ENCODE measurements around the gene TBC1D2B.
"Not testable (repeated sequence)": the region's sequence is repeated elsewhere in the genome, so short reads cannot be mapped to it uniquely, and the experiment has no call there.

The TBC1D2B gene

DNA sequence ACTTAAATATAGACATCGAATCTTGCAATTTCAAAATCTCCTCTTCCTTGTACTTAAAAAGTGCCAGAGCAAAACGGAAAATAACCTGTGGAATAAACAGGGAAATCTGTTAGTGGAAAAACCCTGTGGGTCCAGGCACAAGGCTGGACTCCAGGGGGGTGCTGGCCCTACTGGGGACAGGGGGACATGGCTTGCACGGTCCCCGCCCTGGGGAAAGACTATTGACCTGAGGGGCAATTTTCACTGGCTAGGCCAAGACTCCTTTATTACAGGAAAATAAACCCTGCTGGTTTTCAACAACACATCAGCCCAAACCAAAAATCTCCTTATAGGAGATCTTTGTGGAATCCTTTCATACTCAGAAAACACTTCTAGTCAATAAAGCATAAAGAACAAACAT is 75.9 kb downstream of the TBC1D2B start:
- TF ChIP-seq CTCF (IDR thresholded peaks at IDR 0.05; ENCODE audit: low read depth, low read length): no peak
- DNase-seq (ENCODE audit: low read depth in 2 of 2): no peak
- no peak overlapping the region for H3K4me3 ChIP-seq (replicated peaks in 1 of 2; ENCODE audit: low read depth in 2 of 2, low read length in 2 of 2)

DNA sequence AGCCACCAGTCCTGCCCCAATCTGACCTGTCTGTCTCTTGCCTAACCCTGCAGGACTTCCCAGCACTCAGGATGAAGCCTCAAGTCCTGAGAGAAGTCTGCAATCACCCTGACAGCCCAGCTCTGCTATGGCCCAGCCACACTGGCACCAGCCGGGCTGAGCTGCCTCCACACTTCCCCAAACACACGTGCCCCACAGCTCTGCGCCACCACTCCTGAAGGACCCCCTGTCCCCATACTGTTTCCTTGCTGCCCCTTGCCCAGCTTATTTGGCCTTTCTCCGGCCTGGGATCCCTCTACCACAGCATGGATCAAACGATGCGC is 76.6 kb downstream of the TBC1D2B start:
- no peak for DNase-seq (ENCODE audit: low read depth in 2 of 2)
- no peak overlapping the region for H3K4me3 ChIP-seq (replicated peaks in 1 of 2; ENCODE audit: low read depth in 2 of 2, low read length in 2 of 2)
- no peak for TF ChIP-seq CTCF (IDR thresholded peaks at IDR 0.05; ENCODE audit: low read depth, low read length)

DNA sequence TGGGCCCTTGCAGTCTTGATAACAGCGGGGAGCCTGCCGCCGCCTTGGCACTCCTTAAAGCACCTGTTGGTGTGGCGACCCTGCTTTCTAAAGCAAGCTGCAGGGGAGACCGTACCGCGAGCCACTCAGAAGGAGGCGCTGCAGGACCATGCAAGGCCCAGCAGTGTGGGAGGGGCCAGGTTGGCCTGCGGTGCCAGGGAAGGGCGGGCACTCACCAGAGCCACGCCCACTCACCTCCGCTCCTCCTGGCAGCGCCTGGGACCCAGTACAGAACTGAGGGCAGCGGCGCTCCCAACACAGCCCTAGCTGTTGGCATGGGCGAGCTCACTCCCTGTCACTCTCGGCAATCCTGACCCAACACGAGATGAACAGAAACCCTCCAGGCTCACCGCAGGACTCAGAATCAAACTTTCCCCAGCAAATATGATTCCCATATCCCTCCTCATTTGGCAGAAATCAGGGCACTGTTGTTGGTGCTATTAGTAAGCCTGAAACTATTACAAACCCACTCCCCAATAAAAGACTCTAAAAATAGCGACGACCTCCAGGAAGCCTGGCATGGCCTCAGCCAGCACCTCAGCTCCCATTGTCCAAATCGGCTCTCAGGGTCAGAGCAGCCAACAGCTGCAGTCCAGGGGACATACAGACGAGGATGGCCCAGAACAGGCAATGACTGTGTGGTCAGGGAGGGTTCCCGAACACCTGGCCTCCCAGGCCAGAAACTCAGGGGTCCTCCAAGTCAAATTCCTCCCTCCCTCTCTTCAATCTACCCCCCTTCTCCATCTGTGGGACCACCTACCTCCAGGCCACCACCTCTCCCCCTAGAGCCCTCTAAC is 77.2 kb downstream of the TBC1D2B start:
- no peak overlapping the region for H3K4me3 ChIP-seq (replicated peaks in 1 of 2; ENCODE audit: low read depth in 2 of 2, low read length in 2 of 2)
- DNase-seq (ENCODE audit: low read depth in 2 of 2): peak; percentile 45 to 62
- TF ChIP-seq CTCF (IDR thresholded peaks at IDR 0.05; ENCODE audit: low read depth, low read length): peak; percentile 31

DNA sequence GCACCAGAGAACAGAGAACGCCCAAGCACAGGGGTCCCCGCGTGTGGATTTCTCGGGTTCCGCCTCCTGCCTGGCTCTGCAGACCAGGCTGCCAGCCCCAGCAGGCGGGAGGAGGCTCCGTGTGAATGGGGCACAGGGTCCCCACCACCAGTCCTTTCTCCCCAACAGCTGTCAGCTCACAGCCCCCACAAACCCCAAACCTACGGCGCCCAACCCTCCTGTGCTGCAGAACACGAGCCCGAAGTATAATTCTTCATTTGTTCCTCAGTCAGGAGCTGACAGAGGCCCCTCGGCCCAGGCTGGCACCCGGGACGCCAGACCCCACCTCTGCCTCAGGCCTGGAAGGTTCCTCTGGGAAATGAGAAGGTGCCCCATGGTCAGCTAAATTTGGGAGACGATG is 78.0 kb downstream of the TBC1D2B start:
- TF ChIP-seq CTCF (IDR thresholded peaks at IDR 0.05; ENCODE audit: low read depth, low read length): no peak
- DNase-seq (ENCODE audit: low read depth in 2 of 2): no peak
- no peak overlapping the region for H3K4me3 ChIP-seq (replicated peaks in 1 of 2; ENCODE audit: low read depth in 2 of 2, low read length in 2 of 2)

GRCh38 chr15:77998592-77998991 is 78.9 kb downstream of the TBC1D2B start:
- H3K4me3 ChIP-seq (replicated peaks in 1 of 2; ENCODE audit: low read depth in 2 of 2, low read length in 2 of 2): no peak overlapping the region
- no peak for DNase-seq (ENCODE audit: low read depth in 2 of 2)
- TF ChIP-seq CTCF (IDR thresholded peaks at IDR 0.05; ENCODE audit: low read depth, low read length): no peak

DNA sequence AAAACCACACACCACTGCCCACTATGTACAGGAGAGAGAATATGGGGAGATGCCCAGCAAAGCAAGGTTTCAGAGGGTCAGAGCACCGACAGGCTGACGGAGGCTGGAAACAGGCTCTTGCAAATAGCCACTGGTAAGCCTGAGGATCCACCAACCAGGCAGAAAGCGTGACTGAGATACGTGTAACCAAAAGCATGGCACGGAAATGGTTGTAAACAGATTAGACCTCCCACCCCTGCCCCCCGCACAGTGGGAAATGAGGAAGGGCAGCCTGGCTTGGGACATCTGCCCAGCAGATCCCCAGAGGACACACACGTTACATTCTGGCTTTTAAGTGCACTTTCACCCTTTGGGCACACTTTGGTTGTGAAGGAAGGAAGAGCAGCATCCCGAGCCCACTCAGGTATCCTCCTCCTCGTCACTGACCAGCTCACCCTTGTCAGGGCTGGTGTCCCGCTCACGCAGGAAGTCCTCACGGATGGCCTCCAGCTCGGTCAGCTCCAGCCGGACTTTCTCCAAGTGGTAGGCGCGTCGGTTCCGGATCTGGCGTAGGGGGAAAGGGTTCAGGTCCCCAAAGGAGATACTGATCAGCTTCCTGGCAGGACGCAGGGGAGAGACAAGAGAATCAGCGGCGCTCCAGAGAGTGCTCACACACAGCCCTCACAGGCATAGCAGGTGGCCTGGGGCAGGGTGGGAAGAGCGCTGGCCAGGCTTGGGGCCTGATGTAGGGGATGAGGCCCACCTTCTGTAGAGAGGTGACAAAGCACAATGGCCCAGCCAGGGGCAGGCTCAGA is 79.6 kb downstream of the TBC1D2B start:
- DNase-seq (ENCODE audit: low read depth in 2 of 2); H3K4me3 ChIP-seq (replicated peaks in 1 of 2; ENCODE audit: low read depth in 2 of 2, low read length in 2 of 2): not testable (repeated sequence)

GRCh38 chr15:77997221-77997620 is 80.3 kb downstream of the TBC1D2B start:
- not testable (repeated sequence) for H3K4me3 ChIP-seq (replicated peaks in 1 of 2; ENCODE audit: low read depth in 2 of 2, low read length in 2 of 2); DNase-seq (ENCODE audit: low read depth in 2 of 2)

- DNase-seq (ENCODE audit: low read depth in 2 of 2): peak in 1 of 2 donors; percentile 25
Observed at GRCh38 chr15:77996713-77997171, 80.8 kb downstream of the TBC1D2B start.

DNA sequence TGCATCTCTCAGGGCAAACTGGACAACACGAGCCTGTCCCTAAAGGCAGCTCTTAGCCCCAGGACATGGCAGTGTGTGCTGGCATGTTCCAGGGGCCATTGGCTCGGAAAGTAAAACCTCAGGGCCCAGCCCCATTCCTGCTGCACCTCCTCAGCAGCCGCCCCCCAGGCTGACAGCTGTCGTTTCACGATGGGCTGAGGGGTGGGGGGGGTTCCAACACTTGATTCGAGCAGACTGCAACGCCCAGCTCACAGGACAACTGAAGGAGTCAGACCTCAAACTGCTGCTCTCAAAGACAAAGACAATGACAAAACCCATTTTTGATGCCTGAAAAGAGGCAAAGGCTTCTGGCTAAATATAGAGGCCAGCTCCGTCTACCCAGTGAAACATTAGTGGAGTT is 81.3 kb downstream of the TBC1D2B start:
- not testable (repeated sequence) for H3K4me3 ChIP-seq (replicated peaks in 1 of 2; ENCODE audit: low read depth in 2 of 2, low read length in 2 of 2); DNase-seq (ENCODE audit: low read depth in 2 of 2)

More at GRCh38 chr15:77996713-77997171, 80.8 kb downstream of the TBC1D2B start:
- not testable (repeated sequence) for H3K4me3 ChIP-seq (replicated peaks in 1 of 2; ENCODE audit: low read depth in 2 of 2, low read length in 2 of 2)

DNA sequence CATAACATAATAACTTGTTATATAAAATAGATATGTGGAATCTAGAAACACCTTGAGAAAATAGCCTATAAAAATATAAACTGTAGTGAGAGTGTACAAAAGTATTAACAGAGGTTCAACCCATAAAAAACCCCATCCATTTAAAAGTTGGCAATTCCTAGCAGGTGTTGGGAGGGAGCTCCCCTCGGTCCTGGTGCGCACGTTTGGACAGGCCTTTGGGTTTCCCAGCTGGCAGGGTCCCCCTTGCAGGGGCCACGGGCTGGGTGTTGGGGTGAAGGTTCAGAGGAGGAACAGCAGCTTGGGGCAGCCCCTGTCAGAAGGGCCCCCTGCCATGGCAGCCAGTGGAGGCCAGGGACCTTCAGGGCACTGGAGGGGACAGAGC is 82.0 kb downstream of the TBC1D2B start:
- not testable (repeated sequence) for H3K4me3 ChIP-seq (replicated peaks in 1 of 2; ENCODE audit: low read depth in 2 of 2, low read length in 2 of 2); DNase-seq (ENCODE audit: low read depth in 2 of 2)

Data from cardiac fibroblast (primary cell).